K562 (cell line): Measurements from ENCODE around the gene ABCA4. TPM values are rescaled to one million over a fixed set of nuclear protein-coding genes. Genes with fewer than 3 reads are reported as not detected.

Experiments
- ATAC-seq: fragments of 200-7000 bp; cut with Tn5 transposase; 3 replicates; pipeline ENCODE4 v1.9.1; 2020; ENCODE audit warnings: moderate library complexity
- BruUV-seq: library from RNA; stranded (reverse); fragments of 400-500 nt; replicated peaks from 2 replicates; lab custom pipeline; 2021; lab: Mats Ljungman, UMichigan
- CTCF ChIA-PET: fragments of 300-600 bp; formaldehyde crosslinking; extraction: SDS; loops from one replicate; lab custom pipeline; 2021; ENCODE audit warnings: low intra/inter-chr PET ratio; lab: Yijun Ruan, JAX
- POLR2A ChIA-PET: fragments of 300-600, 350-650 bp; sonication (Branson Sonifier 250); formaldehyde crosslinking; extraction: SDS; loops from one replicate; lab custom pipeline; 2021; ENCODE audit warnings: antibody characterized with exemption, inconsistent platforms; lab: Yijun Ruan, JAX
- DNase-seq, 4 experiments: peaks; one replicate each; pipeline versions ENCODE4 v3.0.0 to v3.0.0-alpha.2; 2011 to 2018; ENCODE audit warnings: low spot score in 3 of 4, mixed read lengths in 3 of 4; ENCODE audit errors: extremely low read depth in 1 of 4
- FAIRE-seq: peaks from 2 replicates; lab custom pipeline; 2011; peaks lifted over from hg19 to GRCh38; lab: Jason Lieb, UNC
- H2AFZ ChIP-seq: 2 replicates; pipeline ENCODE4 v1.6.0; 2011; ENCODE audit warnings: low read depth, low read length, control low read depth, inconsistent platforms
- H3K27ac ChIP-seq: fragments of 200-600 bp; 3 replicates; pipeline ENCODE4 v1.8.0; 2011; ENCODE audit warnings: low read depth, mild to moderate bottlenecking, control low read depth, inconsistent platforms, low read length, moderate library complexity, mixed read lengths; ENCODE audit errors: extremely low read depth
- H3K27me3 ChIP-seq, 2 experiments: fragments of 300-600 bp in 1 of 2; 2 replicates in 1 of 2; 3 replicates in 1 of 2; pipeline versions ENCODE4 v1.6.0 to v1.8.0; 2011; ENCODE audit warnings: inconsistent platforms in 2 of 2, low read length in 2 of 2, mild to moderate bottlenecking in 1 of 2, mixed read lengths in 1 of 2, moderate library complexity in 1 of 2; ENCODE audit not compliant: control insufficient read depth in 2 of 2, insufficient read depth in 2 of 2
- H3K36me3 ChIP-seq: fragments of 300-600 bp; 3 replicates; pipeline ENCODE4 v1.8.0; 2011; ENCODE audit warnings: mild to moderate bottlenecking, low read length, inconsistent platforms; ENCODE audit not compliant: control insufficient read depth, insufficient read depth
- H3K4me1 ChIP-seq, 2 experiments: fragments of 200-600 bp in 1 of 2; replicated peaks in 1 of 2; 2 replicates in 1 of 2; 3 replicates in 1 of 2; pipeline versions ENCODE4 v1.5.1 to v1.8.0; 2011; ENCODE audit warnings: inconsistent platforms in 2 of 2, low read length in 2 of 2, mild to moderate bottlenecking in 1 of 2, mixed read lengths in 1 of 2, moderate library complexity in 1 of 2; ENCODE audit not compliant: control insufficient read depth in 2 of 2, insufficient read depth in 2 of 2
- H3K4me2 ChIP-seq: 2 replicates; pipeline ENCODE4 v1.6.1; 2011; ENCODE audit warnings: low read length, control low read depth, inconsistent platforms, mixed read lengths; ENCODE audit not compliant: insufficient read depth
- H3K4me3 ChIP-seq: fragments of 200-600 bp; sonication (generic), shearing (Covaris generic); 2 replicates; pipeline ENCODE4 v1.5.1; 2016; ENCODE audit warnings: control low read depth, inconsistent platforms
- H3K79me2 ChIP-seq: fragments of 200-600 bp; 3 replicates; pipeline ENCODE4 v1.8.0; 2011; ENCODE audit warnings: low read length, inconsistent platforms; ENCODE audit not compliant: control insufficient read depth, insufficient read depth
- H3K9ac ChIP-seq, 2 experiments: 2 replicates each; pipeline versions ENCODE4 v1.6.0 to v1.6.1; 2011; ENCODE audit warnings: low read depth in 2 of 2, low read length in 2 of 2, control low read depth in 1 of 2, inconsistent platforms in 1 of 2, mild to moderate bottlenecking in 1 of 2, mixed read lengths in 1 of 2; ENCODE audit not compliant: insufficient read depth in 1 of 2
- H3K9me1 ChIP-seq: one replicate; pipeline ENCODE4 v1.6.0; 2011; ENCODE audit warnings: inconsistent platforms, mild to moderate bottlenecking, low read length, moderate library complexity; ENCODE audit not compliant: control insufficient read depth, insufficient read depth
- H3K9me3 ChIP-seq: replicated peaks from 2 replicates; pipeline ENCODE4 v1.5.1; 2011; ENCODE audit warnings: low read depth, low read length, inconsistent platforms; ENCODE audit not compliant: control insufficient read depth, insufficient read depth
- H4K20me1 ChIP-seq: replicated peaks from 2 replicates; pipeline ENCODE4 v1.6.1; 2011; ENCODE audit warnings: low read length, inconsistent platforms, mixed read lengths; ENCODE audit not compliant: control insufficient read depth, insufficient read depth
- ARID2 ChIP-seq: fragments of 450-650 bp; IDR thresholded peaks from 2 replicates; pipeline ENCODE4 v1.6.1; 2017; ENCODE audit warnings: antibody characterized with exemption, mild to moderate bottlenecking
- BRF1 ChIP-seq: IDR thresholded peaks from 3 replicates; pipeline ENCODE4 v1.6.1; 2011; ENCODE audit warnings: borderline replicate concordance, mild to moderate bottlenecking; ENCODE audit not compliant: insufficient read length; ENCODE audit errors: extremely low read depth
- CC2D1A ChIP-seq: fragments of 450-650 bp; IDR thresholded peaks from 2 replicates; pipeline ENCODE4 v1.6.1; 2017; ENCODE audit warnings: mild to moderate bottlenecking
- FOSL1 ChIP-seq: fragments of 200-800 bp; sonication (Bioruptor generic); conservative IDR thresholded peaks from 2 replicates; pipeline ENCODE4 v1.6.1; 2016; ENCODE audit warnings: missing genetic modification characterization, missing compliant biosample characterization
- MAFG ChIP-seq: fragments of 450-650 bp; conservative IDR thresholded peaks from 2 replicates; pipeline ENCODE4 v1.6.1; 2016; ENCODE audit warnings: missing genetic modification characterization, missing compliant biosample characterization
- NUFIP1 ChIP-seq: fragments of 450-650 bp; IDR thresholded peaks from 2 replicates; pipeline ENCODE4 v1.6.1; 2018; ENCODE audit not compliant: partially characterized antibody
- RAD21 ChIP-seq, 2 experiments: fragments of 250-450 bp in 1 of 2; fragments of 450-650 bp in 1 of 2; sonication (Bioruptor Pico) in 1 of 2; formaldehyde crosslinking in 1 of 2; IDR thresholded peaks in 1 of 2; conservative IDR thresholded peaks in 1 of 2; 2 replicates each; pipeline versions ENCODE4 v1.4.0 to v1.8.0; 2020 to 2022; ENCODE audit warnings: mild to moderate bottlenecking in 2 of 2, moderate library complexity in 1 of 2
- SAP30 ChIP-seq: fragments of 200-600 bp; sonication (generic); IDR thresholded peaks from 2 replicates; pipeline ENCODE4 v1.6.1; 2012; ENCODE audit warnings: borderline replicate concordance, low read depth, mild to moderate bottlenecking, moderate library complexity, low read length, control low read depth, inconsistent platforms; ENCODE audit not compliant: insufficient read depth, poor library complexity, severe bottlenecking
- SRSF3 ChIP-seq: fragments of 200-400 bp; formaldehyde crosslinking; IDR thresholded peaks from 2 replicates; pipeline ENCODE4 v1.6.1; 2016; ENCODE audit warnings: mild to moderate bottlenecking, low read length, moderate library complexity; ENCODE audit not compliant: insufficient read depth
- STAG1 ChIP-seq: sonication (generic); formaldehyde crosslinking; IDR thresholded peaks from 2 replicates; pipeline ENCODE4 v1.5.0; 2020; ENCODE audit warnings: missing genetic modification reagents, borderline replicate concordance
- TAF15 ChIP-seq: fragments of 200-400 bp; formaldehyde crosslinking; IDR thresholded peaks from 2 replicates; pipeline ENCODE4 v1.6.1; 2017; ENCODE audit warnings: mild to moderate bottlenecking, low read depth, low read length, moderate library complexity
- TCF15 ChIP-seq: fragments of 250-450 bp; sonication (Bioruptor Pico); IDR thresholded peaks from 2 replicates; pipeline ENCODE4 v1.8.0; 2022; ENCODE audit warnings: moderate library complexity, mild to moderate bottlenecking, inconsistent platforms
- WGBS: fragments of 100-300 bp; shearing (Covaris generic); methylation state at CpG from one replicate; pipeline ENCODE4 v1.1.6; 2016; ENCODE audit warnings: low coverage, mixed read lengths; ENCODE audit not compliant: insufficient coverage; ENCODE audit errors: missing lambda C conversion rate; 5-methylcytosine and 5-hydroxymethylcytosine counted together
- in situ Hi-C: fragments of 300-500 bp; cut with MboI; formaldehyde crosslinking; loops from 4 replicates; pipeline ENCODE4 v1.15.0; 2018; ENCODE audit warnings: inconsistent platforms, mixed read lengths
- intact Hi-C: fragments of 100-400 bp; cut with micrococcal nuclease; formaldehyde crosslinking; loops from 2 replicates; pipeline ENCODE4 v1.14.2; 2022
- polyA plus RNA-seq, 8 experiments: library from polyadenylated mRNA; depleted of rRNA in 4 of 8; stranded (reverse) in 5 of 8; unstranded in 3 of 8; fragments of >200 nt; fragmentation: Nextera tagmentation in 2 of 8; fragmentation: Illumina TruSeq in 1 of 8; extraction: Ambion mirVana in 2 of 8; extraction: Trizol in 1 of 8; gene quantifications; 2 replicates each; pipeline versions ENCODE4 v1.2.1 to v1.2.3, GENCODE V29; 2011 to 2014; ENCODE audit warnings: inconsistent platforms in 1 of 8, missing spikeins in 1 of 8
- total RNA-seq, 7 experiments: library from RNA; depleted of rRNA in 6 of 7; stranded (reverse); fragments of >200 nt in 6 of 7; fragmentation: Illumina TruSeq in 2 of 7; extraction: Trizol in 2 of 7; gene quantifications; 2 replicates each; pipeline versions ENCODE4 v1.2.1 to v1.2.3, GENCODE V29; 2011 to 2021; ENCODE audit warnings: low replicate concordance in 1 of 7

The ABCA4 gene
- total and polyA plus RNA-seq, 9 of the 15 experiments (the other 6 are each of a cell fraction or from before 2014, with no cell fraction given), result 0.01 to 0.04 TPM; not detected in 7

GRCh38 chr1:94061513-94062443 is 59.2 kb downstream of the ABCA4 start (continued):
- TF ChIP-seq STAG1 (CRISPR knock-in tag), result peak; percentile 58; the same call in 1 of the 2 replicates
- TF ChIP-seq NUFIP1, result no peak
- TF ChIP-seq MAFG (tag), result no peak
- peak; percentile 76 to 89 for TF ChIP-seq RAD21 (CRISPR knock-in tag; conservative IDR thresholded peaks at IDR 0.05 in 1 of 2, IDR thresholded peaks at IDR 0.05 in 1 of 2)
- peak; percentile 81 for TF ChIP-seq CC2D1A
- TF ChIP-seq ARID2, result peak; percentile 74; the same call in 1 of the 2 replicates

DNA sequence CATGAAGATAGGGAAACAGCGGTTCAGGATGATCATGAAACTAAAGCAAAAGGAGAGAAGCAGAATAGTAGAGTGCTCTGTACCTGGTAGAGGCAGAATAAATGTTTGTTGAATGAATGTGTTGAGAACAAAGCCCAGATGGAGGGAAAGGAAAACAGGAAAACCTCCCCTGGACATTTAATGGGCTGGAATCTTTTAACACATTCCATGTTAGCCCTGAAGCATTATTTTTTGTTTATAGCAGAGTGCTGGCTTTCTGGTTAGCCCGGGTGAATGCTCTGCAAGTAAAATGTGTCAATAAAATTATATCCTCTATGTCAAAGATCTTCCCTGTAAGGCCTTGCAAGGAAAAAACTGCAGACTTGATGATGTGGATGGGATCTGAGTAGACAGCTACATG is 60.2 kb downstream of the ABCA4 start:
- ChIA-PET POLR2A (no interaction called here), CTCF (interaction anchor here (4.5 kb wide), 1 partner anchor 275 kb away, joined by 44 read pairs; no protein-coding TSS in a partner anchor)
- peaks cover 0 to 10% of the 10 kb centered on the region in 2 experiments; a peak in 2 of 5 replicates for H3K27me3 ChIP-seq
- H4K20me1 ChIP-seq, result no peaks in the 10 kb centered on the region; the same call in 1 of the 2 replicates
- H3K4me1 ChIP-seq, result no peaks in the 10 kb centered on the region
- H3K9me3 ChIP-seq, result no peaks in the 10 kb centered on the region
- H3K9me1 ChIP-seq, result no peaks in the 10 kb centered on the region
- TF ChIP-seq TAF15 (no peak), FOSL1 (tag) (no peak), TCF15 (CRISPR knock-in tag) (no peak), SAP30 (no peak), BRF1 (no peak), SRSF3 (no peak)
- H3K4me2 ChIP-seq, result no peak overlapping the region
- intact Hi-C loops, result loop anchor here (1.0 kb wide), 3 partner anchors 276 to 745 kb away; no protein-coding TSS in a partner anchor
- H3K79me2 ChIP-seq, result no peaks in the 10 kb centered on the region
- BruUV-seq, result no TSS peak
- ATAC-seq (no peak), DNase-seq (no peak), FAIRE-seq (no peak)
- WGBS, result 0% methylated on average over 2 of the region's 2 CpGs
- no peak overlapping the region for H3K9ac ChIP-seq
- H3K27ac ChIP-seq, result no peak overlapping the region
- H2AFZ ChIP-seq, result no peak overlapping the region
- H3K4me3 ChIP-seq, result no peak overlapping the region
- H3K36me3 ChIP-seq, result no peaks in the 10 kb centered on the region
- in situ Hi-C loops, result loop anchor here (10.0 kb wide), 2 partner anchors 414 to 744 kb away; no protein-coding TSS in a partner anchor
